Forelimb muscle (tissue), 1 donor: ENCODE data around the gene COQ8B. TPM values are rescaled to one million over a fixed set of nuclear protein-coding genes. Genes with fewer than 3 reads are reported as not detected.
"Not testable (repeated sequence)": the region's sequence is repeated elsewhere in the genome, so short reads cannot be mapped to it uniquely, and the experiment has no call there.

ENCODE experiments used
- DNase-seq: peaks from one replicate; pipeline ENCODE4 v3.0.0-alpha.2; 2013; ENCODE audit warnings: low read depth
- polyA plus RNA-seq: library from polyadenylated mRNA; unstranded; fragments of 120-200 nt; gene quantifications from one replicate; pipeline ENCODE4 v1.2.1, GENCODE V29; 2013; ENCODE audit not compliant: insufficient read length

COQ8B gene
- polyA plus RNA-seq, 1 donor, result 18.7 TPM

DNA sequence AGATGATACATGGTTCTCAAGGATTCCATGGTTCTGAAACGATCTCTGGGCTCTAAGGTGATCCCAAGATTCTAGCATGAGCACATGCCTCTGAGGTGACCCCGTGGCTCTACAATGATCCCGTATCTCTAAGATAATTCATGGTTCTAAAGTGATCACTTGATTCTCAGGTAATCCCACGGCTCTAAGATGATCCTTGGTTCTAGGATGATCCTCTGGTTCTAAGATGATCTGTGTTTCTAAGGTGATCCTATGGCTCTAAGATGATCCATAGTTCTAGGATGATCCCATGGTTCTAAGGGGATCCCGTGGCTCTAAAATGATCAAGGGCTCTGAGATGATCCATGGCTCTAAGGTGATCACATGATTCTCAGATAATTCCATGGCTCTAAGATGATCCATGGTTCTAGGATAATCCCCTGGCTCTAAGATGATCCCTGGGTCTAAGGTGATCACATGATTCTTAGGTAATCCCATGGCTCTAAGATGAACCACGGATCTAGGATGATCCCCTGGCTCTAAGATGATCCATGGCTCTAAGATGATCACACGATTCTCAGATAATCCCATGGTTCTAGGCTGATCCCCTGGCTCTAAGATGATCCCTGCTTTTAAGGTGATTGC lies 47.6 kb downstream of the COQ8B start:
- DNase-seq, result no peak

DNA sequence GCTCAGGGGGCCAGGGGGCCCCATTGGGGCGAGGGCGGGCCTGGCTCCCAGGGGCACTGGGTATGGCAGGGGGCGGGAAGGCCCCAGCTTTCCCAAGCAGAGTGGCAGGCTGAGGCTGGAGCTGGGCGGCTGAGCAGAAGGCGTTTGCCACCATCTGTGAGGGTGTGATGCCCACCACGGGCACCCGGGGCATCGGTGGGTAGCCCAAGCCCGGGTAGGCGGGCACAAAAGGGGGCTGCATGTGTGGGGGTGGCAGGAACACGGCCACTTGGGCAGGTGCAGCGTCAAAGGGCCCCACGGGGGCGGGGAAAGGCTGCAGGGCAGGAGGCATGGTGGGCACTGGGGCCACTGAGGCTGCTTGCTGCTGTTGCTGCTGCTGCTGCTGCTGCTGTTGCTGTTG lies 49.1 kb downstream of the COQ8B start:
- DNase-seq, result no peak

DNA sequence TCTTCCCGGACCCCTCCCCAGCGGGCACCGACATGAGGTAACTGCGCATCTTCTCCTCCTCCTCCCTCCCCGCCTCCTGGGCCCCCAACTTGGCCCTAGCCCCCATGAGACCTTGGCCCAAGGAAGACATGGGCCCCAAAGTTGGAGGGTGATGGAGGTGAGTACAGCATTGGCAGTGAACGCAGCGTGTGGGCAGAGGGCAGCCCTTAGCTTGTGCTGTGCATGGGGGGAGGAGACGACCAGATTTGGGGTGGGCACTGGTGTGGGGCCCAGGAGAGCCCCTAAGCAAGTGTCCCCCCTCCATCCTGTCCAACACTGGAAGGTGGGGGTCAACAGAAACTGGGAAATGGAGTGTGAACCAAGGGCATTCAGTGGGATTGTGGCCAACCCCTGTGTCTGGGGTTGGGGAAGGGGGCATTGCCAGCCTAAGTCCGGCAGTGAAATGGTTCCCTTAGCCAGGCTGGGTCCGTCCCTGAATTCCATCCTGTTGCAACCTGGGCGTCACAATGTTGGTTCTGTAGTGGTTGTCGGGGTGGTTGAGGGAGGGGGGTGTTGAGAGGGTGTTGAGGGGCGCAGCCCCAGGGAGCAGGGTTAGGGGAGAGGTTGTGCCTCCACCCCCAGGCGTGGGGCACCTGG lies 49.8 kb downstream of the COQ8B start:
- DNase-seq, result no peak

DNA sequence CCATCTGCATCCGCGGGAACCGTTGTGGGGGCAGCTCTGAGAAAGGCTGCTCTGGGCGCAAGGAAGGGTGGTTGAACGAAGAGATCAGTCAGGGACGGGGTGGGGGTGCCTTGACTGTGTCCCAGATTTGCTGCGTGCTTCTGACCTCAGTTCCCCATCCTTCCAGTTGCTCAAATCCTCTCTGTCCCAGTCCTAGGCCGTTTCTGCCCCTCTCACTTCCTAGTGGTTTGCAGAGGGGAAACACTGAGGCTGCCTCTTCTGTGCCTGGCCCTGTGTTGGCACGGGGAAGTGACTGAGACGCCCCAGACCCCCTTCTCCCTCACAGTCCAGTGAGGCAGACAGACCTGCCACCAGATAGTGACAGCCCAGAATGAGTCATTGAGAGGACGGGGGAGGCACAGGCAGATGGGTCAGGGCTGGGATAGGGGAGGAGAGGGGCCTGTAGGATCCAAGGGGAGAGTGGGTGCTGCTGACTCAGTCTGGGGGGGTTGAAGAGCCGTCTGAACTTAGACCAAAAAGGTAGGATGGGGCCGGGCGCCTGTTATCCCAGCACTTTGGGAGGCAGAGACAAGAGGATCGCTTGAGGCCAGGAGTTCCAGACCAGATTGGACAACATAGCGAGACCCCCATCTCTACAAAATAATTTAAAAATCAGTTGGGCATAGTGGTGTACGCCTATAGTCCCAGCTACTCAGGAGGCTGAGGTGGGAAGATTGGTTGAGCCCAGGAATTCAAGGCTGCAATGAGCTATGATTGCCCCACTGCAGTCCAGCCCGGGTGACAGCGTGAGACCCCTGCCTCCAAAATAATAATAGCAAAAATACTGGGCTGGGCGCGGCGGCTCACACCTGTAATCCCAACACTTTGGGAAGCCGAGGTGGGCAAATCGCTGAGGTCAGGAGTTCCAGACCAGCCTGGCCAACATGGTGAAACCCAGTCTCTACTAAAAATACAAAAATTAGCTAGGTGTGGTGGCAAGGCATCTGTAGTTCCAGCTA lies 52.7 kb downstream of the COQ8B start:
- no peak for DNase-seq

DNA sequence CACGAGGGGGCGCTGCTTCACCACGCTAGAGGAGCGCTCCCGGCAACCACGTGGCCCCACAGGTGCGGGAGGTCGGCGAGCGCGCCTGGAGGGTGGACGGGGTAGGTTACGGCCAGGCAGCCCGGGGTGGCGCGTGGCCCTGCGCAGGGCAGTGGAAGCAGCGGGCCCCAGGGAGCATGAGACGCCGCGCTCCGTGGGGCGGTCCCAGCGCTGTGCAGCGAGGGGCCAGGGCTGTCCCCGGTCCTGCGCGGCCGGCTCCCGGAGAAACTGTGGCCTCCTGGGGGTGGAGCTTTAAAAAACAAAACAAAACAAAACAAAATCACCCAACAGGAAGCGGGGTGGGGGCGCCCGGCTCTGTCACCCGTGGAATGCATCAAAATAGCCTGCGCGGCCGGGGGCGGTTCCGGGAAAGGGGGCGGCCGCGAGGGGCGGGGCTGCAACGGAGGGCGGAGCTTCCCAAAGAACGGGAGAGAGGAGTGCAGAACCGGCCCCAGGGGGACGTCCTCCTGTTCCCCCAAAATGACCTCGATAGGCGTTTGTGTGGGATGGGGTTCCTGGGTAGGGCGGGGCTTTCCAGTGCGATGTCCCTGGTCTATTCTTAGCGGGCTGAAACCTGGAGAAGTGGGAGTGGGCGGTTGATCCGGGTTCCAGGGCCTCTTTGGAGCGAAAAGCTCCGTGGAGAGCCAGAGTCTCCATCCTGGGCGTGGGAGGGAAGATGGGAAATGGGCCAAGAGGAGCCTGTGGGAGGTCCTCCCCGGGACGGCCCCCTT lies 53.6 kb downstream of the COQ8B start:
- no peak for DNase-seq

DNA sequence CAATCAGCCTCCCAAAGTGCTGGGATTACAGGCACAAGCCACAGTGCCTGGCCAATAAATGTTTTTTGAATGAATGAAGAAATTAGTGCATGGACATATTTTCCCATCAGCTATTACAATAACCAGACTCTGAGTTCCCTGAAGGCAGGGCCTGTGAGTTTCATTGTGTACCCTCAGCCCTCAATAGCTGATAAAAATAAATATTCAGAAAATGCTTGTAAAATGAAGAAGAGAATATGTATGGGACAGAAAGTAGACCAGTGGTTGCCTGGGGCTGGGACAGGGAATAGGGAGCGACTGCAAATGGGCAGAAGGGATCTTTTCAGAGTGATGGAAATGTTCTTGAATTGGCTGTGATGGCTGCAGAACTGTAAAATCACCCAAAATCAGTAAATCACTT lies 55.1 kb downstream of the COQ8B start:
- DNase-seq, result no peak

DNA sequence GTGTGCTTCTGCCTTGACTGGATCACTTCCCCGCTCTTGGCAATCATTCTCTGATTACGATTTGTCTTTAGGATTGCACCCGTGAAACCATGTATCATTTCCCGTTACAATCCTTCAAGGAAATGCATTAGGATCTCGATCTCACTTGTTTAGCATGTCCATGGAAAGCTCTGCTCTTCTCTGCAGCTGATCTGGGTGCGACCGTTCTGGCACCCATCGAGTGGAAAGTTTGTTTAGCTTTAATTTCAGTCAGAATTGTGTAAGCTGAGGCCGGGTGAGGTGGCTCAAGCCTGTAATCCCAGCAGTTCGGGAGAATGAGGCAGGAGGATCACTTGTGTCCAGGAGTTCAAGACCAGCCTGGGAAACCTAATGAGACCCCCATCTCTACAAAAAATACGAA lies 57.1 kb downstream of the COQ8B start:
- no peak for DNase-seq

DNA sequence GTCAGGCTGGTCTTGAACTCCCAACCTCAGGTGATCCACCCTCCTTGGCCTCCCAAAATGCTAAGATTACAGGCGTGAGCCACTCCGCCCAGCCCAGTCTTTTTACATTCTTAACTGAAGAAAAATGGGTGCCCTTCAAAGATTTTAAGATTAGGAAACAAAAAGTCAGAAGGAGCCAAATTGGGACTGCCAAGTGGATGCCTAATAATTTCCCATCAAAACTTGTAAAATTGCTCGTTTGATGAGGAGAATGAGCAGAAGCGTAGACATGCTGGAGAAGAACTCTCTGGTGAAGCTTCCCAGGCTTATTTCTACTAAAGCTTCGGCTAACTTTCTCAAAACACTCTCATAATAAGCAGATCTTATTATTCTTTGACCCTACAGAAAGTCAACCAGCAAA lies 57.6 kb downstream of the COQ8B start:
- no peak for DNase-seq

DNA sequence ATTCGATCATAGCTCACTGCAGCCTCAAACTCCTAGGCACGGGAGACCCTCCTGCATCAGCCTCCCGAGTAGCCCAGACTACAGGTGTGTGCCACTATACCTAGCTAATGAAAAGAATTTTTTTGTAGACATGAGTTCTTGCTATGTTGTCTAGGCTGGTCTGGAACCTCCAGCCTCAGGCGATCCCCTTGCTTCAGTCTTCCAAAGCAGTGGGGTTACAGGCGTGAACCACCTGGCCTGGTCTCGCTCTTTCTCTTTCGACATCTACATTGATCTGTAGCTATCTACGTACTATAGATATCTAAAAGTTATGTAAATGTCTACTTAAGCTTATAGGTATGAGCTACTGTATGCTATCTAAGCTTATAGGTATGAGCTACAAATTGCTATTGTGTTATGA lies 58.7 kb downstream of the COQ8B start:
- no peak for DNase-seq

DNA sequence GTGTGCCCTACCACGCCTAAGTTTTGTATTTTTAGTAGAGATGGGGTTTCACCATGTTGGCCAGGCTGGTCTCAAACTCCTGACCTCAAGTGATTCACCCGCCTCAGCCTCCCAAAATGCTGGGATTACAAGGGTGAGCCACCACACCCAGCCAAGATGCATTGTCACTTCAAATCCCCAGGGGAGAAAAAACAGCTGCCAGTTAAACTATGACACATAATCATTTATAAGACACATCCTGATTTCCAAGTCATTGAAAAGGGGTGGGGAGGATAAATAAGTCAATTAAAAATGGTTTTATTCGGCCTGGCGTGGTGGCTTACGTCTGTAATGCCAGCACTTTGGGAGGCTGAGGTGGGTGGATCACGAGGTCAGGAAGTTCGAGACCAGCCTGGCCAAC lies 61.0 kb downstream of the COQ8B start:
- DNase-seq, result not testable (repeated sequence)

DNA sequence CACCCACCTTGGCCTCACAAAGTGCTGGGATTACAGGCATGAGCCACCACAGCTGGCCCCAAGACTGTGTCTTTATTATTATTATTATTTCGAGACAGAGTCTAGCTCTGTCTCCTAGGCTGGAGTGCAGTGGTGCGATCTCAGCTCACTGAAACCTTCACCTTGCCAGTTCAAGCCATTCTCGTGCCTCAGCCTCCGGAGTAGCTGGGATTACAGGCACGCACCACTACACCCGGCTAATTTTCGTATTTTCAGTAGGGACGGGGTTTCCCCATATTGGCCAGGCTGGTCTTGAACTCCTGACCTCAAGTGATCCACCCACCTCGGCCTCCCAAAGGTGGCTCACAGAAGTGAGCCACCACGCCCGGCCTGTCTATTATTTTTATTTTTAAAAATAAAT lies 64.4 kb downstream of the COQ8B start:
- DNase-seq, result not testable (repeated sequence)

DNA sequence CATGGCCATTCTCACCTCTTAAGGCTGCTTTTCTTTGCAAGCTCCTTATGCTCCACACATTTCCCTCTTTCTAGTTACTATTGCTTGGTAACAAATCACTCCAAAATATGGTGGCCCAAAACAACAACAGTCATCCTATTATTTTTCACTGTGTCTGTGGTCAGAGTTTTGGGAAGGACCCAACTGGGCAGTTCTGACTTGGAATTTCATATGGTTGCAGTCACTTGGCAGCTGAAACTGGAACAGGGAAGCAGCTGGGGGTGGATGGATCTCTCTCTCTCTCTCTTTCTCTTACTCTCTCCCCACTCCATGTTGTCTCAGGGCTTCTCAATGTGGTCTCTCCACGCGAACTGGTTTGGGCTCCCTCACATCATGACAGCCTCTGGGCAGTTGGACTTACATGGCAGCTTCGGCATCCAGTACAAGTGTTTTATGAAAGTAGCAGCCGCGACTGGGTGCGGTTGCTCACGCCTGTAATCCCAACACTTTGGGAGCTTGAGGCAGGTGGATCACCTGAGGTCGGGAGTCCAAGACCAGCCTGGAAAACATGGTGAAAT lies 65.9 kb downstream of the COQ8B start:
- DNase-seq, result no peak

DNA sequence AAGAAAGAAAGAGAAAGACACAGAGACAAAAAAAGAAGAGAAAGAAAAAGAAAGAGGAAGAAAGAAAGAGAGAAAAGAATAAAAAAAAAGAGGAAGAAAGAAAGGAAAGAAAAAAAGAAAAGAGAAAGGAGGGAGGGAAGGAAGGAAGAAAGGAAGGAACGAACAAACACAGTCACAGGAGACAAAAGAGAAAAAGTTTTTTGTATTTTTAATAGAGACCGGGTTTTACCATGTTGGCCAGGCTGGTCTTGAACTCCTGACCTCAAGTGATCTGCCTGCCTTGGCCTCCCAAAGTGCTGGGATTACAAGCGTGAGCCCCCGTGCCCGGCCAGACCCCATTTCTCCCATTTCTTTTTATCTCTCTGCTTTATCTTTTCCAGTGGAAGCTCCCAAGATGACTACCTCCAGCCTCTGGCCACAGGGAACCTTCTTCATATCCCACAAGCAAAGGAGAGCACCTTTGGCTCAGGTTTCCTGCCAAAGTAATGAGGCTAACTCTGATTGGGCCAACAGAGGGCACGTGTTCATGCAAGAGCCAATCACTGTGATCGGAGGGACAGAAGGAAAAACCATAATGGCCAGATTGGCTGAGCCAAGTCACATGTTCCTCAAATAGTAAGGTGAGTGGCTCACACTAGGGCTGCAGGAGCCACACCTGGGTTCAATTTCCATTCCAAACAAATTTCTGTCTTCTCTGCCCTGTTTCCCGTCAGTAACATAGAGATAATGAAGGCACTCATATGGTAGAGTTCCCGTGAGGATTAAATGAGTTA lies 66.6 kb downstream of the COQ8B start:
- DNase-seq, result not testable (repeated sequence)

DNA sequence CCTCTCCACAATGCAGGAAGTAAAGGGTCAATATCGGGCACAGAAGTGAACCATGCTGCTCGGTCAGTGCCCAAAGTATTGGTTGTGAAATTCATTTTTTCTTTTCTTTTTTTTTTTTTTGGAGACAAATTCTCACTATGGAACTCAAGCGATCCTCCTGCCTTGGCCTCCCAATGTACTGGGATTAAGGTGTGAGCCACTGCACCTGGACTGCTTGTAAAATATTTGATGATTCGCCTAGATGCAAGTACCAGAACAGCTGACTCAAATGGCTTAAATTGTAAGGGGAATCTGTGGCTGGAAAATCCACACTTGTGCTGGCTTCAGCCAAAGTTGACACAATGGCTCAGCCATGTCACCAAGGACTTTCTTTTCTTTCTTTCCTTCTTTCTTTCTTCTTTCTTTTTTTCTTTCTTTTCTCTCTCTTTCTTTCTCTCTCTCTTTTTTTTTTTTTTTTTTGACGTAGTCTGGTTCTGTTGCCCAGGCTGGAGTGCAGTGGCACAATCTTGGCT lies 69.9 kb downstream of the COQ8B start:
- DNase-seq, result no peak

DNA sequence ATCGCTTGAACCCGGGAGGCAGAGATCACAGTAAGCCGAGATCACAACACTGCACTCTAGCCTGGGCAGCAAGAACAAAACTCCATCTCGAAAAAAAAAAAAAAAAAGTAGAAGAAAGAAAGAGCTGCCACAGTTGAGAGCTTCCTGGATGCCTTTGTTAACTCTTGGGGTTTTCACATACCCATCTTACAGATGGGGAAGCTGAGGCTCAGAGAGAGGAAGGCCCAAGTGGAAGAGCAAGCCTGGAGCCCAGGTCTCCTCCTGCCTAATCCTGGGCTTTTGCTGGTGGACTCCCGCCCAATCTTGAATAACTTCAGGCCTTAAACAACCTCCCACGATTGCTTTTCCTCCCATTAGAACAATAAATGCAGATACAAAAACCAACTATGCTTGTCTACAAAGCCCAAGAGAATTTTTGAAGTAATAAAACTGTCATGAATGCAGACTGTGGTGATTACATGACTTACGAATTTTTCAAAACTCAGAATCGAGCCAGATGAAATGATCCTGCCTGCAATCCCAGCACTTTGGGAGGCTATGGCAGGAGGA lies 73.9 kb downstream of the COQ8B start:
- DNase-seq, result no peak

DNA sequence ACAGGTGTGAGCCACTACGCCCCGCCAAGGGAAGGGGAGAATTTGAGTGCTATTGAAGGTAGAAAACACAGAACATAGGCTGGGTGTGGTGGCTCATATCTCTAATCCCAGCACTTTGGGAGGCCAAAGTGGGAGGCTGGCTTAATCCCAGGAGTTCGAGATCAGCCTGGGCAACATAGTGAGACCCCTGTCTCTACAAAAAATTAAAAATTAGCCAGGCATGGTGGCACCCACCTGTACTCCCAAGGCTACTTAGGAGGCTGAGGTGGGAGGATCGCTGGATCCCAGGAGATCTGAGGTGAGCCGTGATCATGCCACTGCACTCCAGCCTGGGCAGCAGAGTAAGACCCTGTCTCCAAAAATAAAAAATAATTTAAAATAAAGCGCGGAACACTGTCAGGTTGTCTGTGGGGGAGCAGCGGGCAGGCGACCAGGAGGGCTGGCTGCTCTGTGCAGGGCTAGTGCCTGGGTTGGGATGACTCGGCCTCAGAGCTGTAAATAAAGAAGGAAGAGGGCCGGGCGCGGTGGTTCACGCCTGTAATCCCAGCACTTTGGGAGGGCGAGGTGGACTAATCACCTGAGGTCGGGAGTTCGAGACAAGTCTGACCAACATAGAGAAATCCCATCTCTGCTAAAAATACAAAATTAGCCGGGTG lies 74.5 kb downstream of the COQ8B start:
- DNase-seq, result no peak
